OCI-LY7 (cell line): ENCODE results near the gene FRMPD2. TPM values are rescaled to one million over a fixed set of nuclear protein-coding genes. Genes with fewer than 3 reads are reported as not detected.

Experiments
- BruUV-seq: library from RNA; stranded (reverse); fragments of 400-500 nt; replicated peaks from 2 replicates; lab custom pipeline; 2021; lab: Mats Ljungman, UMichigan
- CTCF ChIA-PET: fragments of 300-600 bp; sonication (Branson Sonifier 250); formaldehyde crosslinking; loops from one replicate; lab custom pipeline; 2022; ENCODE audit warnings: antibody characterized with exemption; ENCODE audit not compliant: unreplicated experiment; lab: Charles Lee
- POLR2A ChIA-PET: fragments of 300-600 bp; sonication (Branson Sonifier 250); formaldehyde crosslinking; loops from one replicate; lab custom pipeline; 2022; ENCODE audit warnings: antibody characterized with exemption; lab: Charles Lee
- DNase-seq: peaks from one replicate; pipeline ENCODE4 v3.0.0-alpha.2; 2015; ENCODE audit warnings: low spot score
- H2AFZ ChIP-seq: fragments of 200-600 bp; sonication (generic), shearing (Covaris generic); 2 replicates; pipeline ENCODE4 v1.6.1; 2014; ENCODE audit warnings: mild to moderate bottlenecking, antibody characterized with exemption, low read length, moderate library complexity
- H3K27ac ChIP-seq: fragments of 200-600 bp; sonication (generic); 2 replicates; pipeline ENCODE4 v1.5.1; 2014; ENCODE audit warnings: mixed run types, low read depth, mild to moderate bottlenecking, moderate library complexity, low read length, inconsistent platforms; ENCODE audit not compliant: poor library complexity, severe bottlenecking
- H3K36me3 ChIP-seq: fragments of 200-600 bp; sonication (generic); 2 replicates; pipeline ENCODE4 v1.6.1; 2014; ENCODE audit warnings: mild to moderate bottlenecking, antibody characterized with exemption, low read length, moderate library complexity, mixed read lengths; ENCODE audit not compliant: insufficient read depth
- H3K4me1 ChIP-seq: fragments of 200-600 bp; sonication (generic); 2 replicates; pipeline ENCODE4 v1.5.1; 2014; ENCODE audit warnings: mild to moderate bottlenecking, low read length; ENCODE audit not compliant: insufficient read depth, poor library complexity, severe bottlenecking
- H3K4me2 ChIP-seq: fragments of 200-600 bp; sonication (generic); 2 replicates; pipeline ENCODE4 v1.6.1; 2014; ENCODE audit warnings: mild to moderate bottlenecking, low read length
- H3K4me3 ChIP-seq: fragments of 200-600 bp; sonication (generic); 2 replicates; pipeline ENCODE4 v1.5.1; 2014; ENCODE audit warnings: mild to moderate bottlenecking, low read depth, low read length; ENCODE audit not compliant: poor library complexity, severe bottlenecking
- H3K79me2 ChIP-seq: fragments of 200-600 bp; sonication (generic); 2 replicates; pipeline ENCODE4 v1.6.1; 2016; ENCODE audit warnings: low read depth, mild to moderate bottlenecking, low read length, moderate library complexity, mixed read lengths; ENCODE audit not compliant: insufficient read depth
- H3K9me2 ChIP-seq: fragments of 200-600 bp; sonication (generic); 2 replicates; pipeline ENCODE4 v1.6.1; 2016; ENCODE audit warnings: mild to moderate bottlenecking, low read length, mixed read lengths; ENCODE audit not compliant: insufficient read depth
- H3K9me3 ChIP-seq: fragments of 200-600 bp; sonication (generic); 2 replicates; pipeline ENCODE4 v1.6.1; 2014; ENCODE audit warnings: mild to moderate bottlenecking, mixed run types, low read length, mixed read lengths
- H4K20me1 ChIP-seq: fragments of 200-600 bp; sonication (generic); 2 replicates; pipeline ENCODE4 v1.6.1; 2014; ENCODE audit warnings: mild to moderate bottlenecking, antibody characterized with exemption, low read length, moderate library complexity, mixed read lengths; ENCODE audit not compliant: insufficient read depth
- CTCF ChIP-seq: fragments of 200-600 bp; sonication (generic); conservative IDR thresholded peaks from 2 replicates; pipeline ENCODE4 v1.5.1; 2014; ENCODE audit warnings: mild to moderate bottlenecking, antibody characterized with exemption, low read length, moderate library complexity, mixed read lengths
- EZH2phosphoT487 ChIP-seq: fragments of 200-600 bp; sonication (generic); IDR thresholded peaks from 2 replicates; pipeline ENCODE4 v1.6.1; 2018; ENCODE audit warnings: low read depth, borderline replicate concordance, mild to moderate bottlenecking, mixed run types, antibody characterized with exemption, low read length, moderate library complexity, mixed read lengths
- intact Hi-C: fragments of 100-400 bp; cut with micrococcal nuclease; formaldehyde crosslinking; loops from one replicate; pipeline ENCODE4 v1.10.0; 2022; ENCODE audit not compliant: unreplicated experiment
- total RNA-seq, 2 experiments: library from RNA; depleted of rRNA in 1 of 2; stranded (reverse); fragments of >200 nt in 1 of 2; shearing (Covaris generic) in 1 of 2; gene quantifications; 2 replicates each; pipeline ENCODE4 v1.2.3, GENCODE V29; 2014 to 2022

Gene FRMPD2
- total RNA-seq, 2 experiments from 2014 or later, result not detected

GRCh38 chr10:48290286-48290685, 15.8 kb upstream of the FRMPD2 start:
- no peaks in the 10 kb centered on the region for H3K9me2 ChIP-seq
- no peaks in the 10 kb centered on the region for H3K4me1 ChIP-seq
- DNase-seq, result no peak
- POLR2A ChIA-PET, result no interaction called here
- H3K9me3 ChIP-seq, result no peaks in the 10 kb centered on the region
- no peak overlapping the region for H3K4me3 ChIP-seq
- no peaks in the 10 kb centered on the region for H3K79me2 ChIP-seq
- H4K20me1 ChIP-seq, result no peaks in the 10 kb centered on the region
- TF ChIP-seq EZH2phosphoT487 (no peak), CTCF (no peak)
- H2AFZ ChIP-seq, result no peak overlapping the region
- H3K4me2 ChIP-seq, result no peak overlapping the region
- BruUV-seq, result no TSS peak
- CTCF ChIA-PET, result no interaction called here
- intact Hi-C loops, result no loop called here
- no peaks in the 10 kb centered on the region for H3K36me3 ChIP-seq
- no peak overlapping the region for H3K27ac ChIP-seq

- Histone ChIP-seq H3K4me3 (no peak overlapping the region), H2AFZ (no peak overlapping the region; the same call in 1 of the 2 replicates), H3K27ac (no peak overlapping the region), H3K9me3 (no peaks in the 10 kb centered on the region), H3K79me2 (no peaks in the 10 kb centered on the region), H4K20me1 (no peaks in the 10 kb centered on the region), H3K9me2 (no peaks in the 10 kb centered on the region), H3K4me2 (no peak overlapping the region), H3K36me3 (no peaks in the 10 kb centered on the region), H3K4me1 (no peaks in the 10 kb centered on the region)
- POLR2A ChIA-PET, result no interaction called here
- CTCF ChIA-PET, result no interaction called here
- intact Hi-C loops, result no loop called here
- no TSS peak for BruUV-seq
- TF ChIP-seq EZH2phosphoT487 (no peak), CTCF (peak; percentile 84)
- DNase-seq, result peak; percentile 52
Observed at GRCh38 chr10:48289501-48290238, 15.2 kb upstream of the FRMPD2 start.

GRCh38 chr10:48288661-48289060, 14.2 kb upstream of the FRMPD2 start:
- no peaks in the 10 kb centered on the region for H3K36me3 ChIP-seq
- intact Hi-C loops, result no loop called here
- H3K9me3 ChIP-seq, result 0 out of 2 replicates have a peak, but pooled peaks cover 7% of the 10 kb centered on the region
- POLR2A ChIA-PET, result no interaction called here
- TF ChIP-seq CTCF (no peak), EZH2phosphoT487 (no peak)
- no peak for DNase-seq
- no peak overlapping the region for H2AFZ ChIP-seq
- no peaks in the 10 kb centered on the region for H3K79me2 ChIP-seq
- no peaks in the 10 kb centered on the region for H3K4me1 ChIP-seq
- no peaks in the 10 kb centered on the region for H3K9me2 ChIP-seq
- no peak overlapping the region for H3K4me3 ChIP-seq
- CTCF ChIA-PET, result no interaction called here
- no TSS peak for BruUV-seq
- H3K27ac ChIP-seq, result no peak overlapping the region
- no peak overlapping the region for H3K4me2 ChIP-seq
- H4K20me1 ChIP-seq, result no peaks in the 10 kb centered on the region
